ENCODE results near the gene TMC1. TPM values are rescaled to one million over a fixed set of nuclear protein-coding genes. Genes with fewer than 3 reads are reported as not detected.

The TMC1 gene
- total RNA-seq, 4 donors from 2014 or later = not detected

- no peaks in the 10 kb centered on the region for H3K36me3 ChIP-seq
- WGBS = 56% methylated on average over 1 of the region's 1 CpG
- TF ChIP-seq POLR2AphosphoS5 (IDR thresholded peaks at IDR 0.05) (no peak), POLR2A (IDR thresholded peaks at IDR 0.05) (no peak), CTCF (IDR thresholded peaks at IDR 0.05) (no peak), EP300 (IDR thresholded peaks at IDR 0.05) (no peak)
- no peaks in the 10 kb centered on the region for H3K9me3 ChIP-seq
- H3K4me3 ChIP-seq = no peak overlapping the region
- no peaks in the 10 kb centered on the region for H3K27me3 ChIP-seq
- H3K4me1 ChIP-seq = no peaks in the 10 kb centered on the region
- no peak overlapping the region for H3K27ac ChIP-seq
- DNase-seq (ENCODE audit: low spot score in 2 of 2) = no peak
These were observed 124.7 kb downstream of the TMC1 start for GRCh38 chr9:72646061-72646460.

GRCh38 chr9:72648324-72649126, 127.1 kb downstream of the TMC1 start:
- no peaks in the 10 kb centered on the region for H3K9me3 ChIP-seq
- H3K27ac ChIP-seq = no peak overlapping the region
- 64% methylated on average over 5 of the region's 5 CpGs for WGBS
- H3K36me3 ChIP-seq = no peaks in the 10 kb centered on the region
- TF ChIP-seq POLR2AphosphoS5 (IDR thresholded peaks at IDR 0.05) (no peak), EP300 (IDR thresholded peaks at IDR 0.05) (no peak), CTCF (IDR thresholded peaks at IDR 0.05) (no peak), POLR2A (IDR thresholded peaks at IDR 0.05) (no peak)
- H3K4me3 ChIP-seq = no peak overlapping the region
- no peaks in the 10 kb centered on the region for H3K4me1 ChIP-seq
- DNase-seq (ENCODE audit: low spot score in 2 of 2) = no peak
- no peaks in the 10 kb centered on the region for H3K27me3 ChIP-seq

- DNase-seq (ENCODE audit: low spot score in 2 of 2) = no peak
- no peaks in the 10 kb centered on the region for H3K27me3 ChIP-seq
- H3K9me3 ChIP-seq = no peaks in the 10 kb centered on the region
- H3K36me3 ChIP-seq = no peaks in the 10 kb centered on the region
- TF ChIP-seq POLR2A (IDR thresholded peaks at IDR 0.05) (no peak), POLR2AphosphoS5 (IDR thresholded peaks at IDR 0.05) (no peak), CTCF (IDR thresholded peaks at IDR 0.05) (no peak), EP300 (IDR thresholded peaks at IDR 0.05) (no peak)
- 17% methylated on average over 1 of the region's 1 CpG for WGBS
- no peak overlapping the region for H3K4me3 ChIP-seq
- H3K4me1 ChIP-seq = no peaks in the 10 kb centered on the region
- H3K27ac ChIP-seq = no peak overlapping the region
These were observed 127.7 kb downstream of the TMC1 start for GRCh38 chr9:72649127-72649442.

- H3K9me3 ChIP-seq = no peaks in the 10 kb centered on the region
- H3K4me1 ChIP-seq = no peaks in the 10 kb centered on the region
- no peak for DNase-seq (ENCODE audit: low spot score in 2 of 2)
- 78% methylated on average over 2 of the region's 2 CpGs for WGBS
- no peak overlapping the region for H3K4me3 ChIP-seq
- H3K27ac ChIP-seq = no peak overlapping the region
- H3K36me3 ChIP-seq = no peaks in the 10 kb centered on the region
- no peak for TF ChIP-seq CTCF (IDR thresholded peaks at IDR 0.05)
- TF ChIP-seq POLR2AphosphoS5 (IDR thresholded peaks at IDR 0.05) = no peak
- TF ChIP-seq POLR2A (IDR thresholded peaks at IDR 0.05) = no peak
- TF ChIP-seq EP300 (IDR thresholded peaks at IDR 0.05) = no peak
- H3K27me3 ChIP-seq = no peaks in the 10 kb centered on the region
These were observed 128.8 kb downstream of the TMC1 start for GRCh38 chr9:72650206-72650605.

- TF ChIP-seq EP300 (IDR thresholded peaks at IDR 0.05) (no peak), CTCF (IDR thresholded peaks at IDR 0.05) (no peak), POLR2A (IDR thresholded peaks at IDR 0.05) (no peak), POLR2AphosphoS5 (IDR thresholded peaks at IDR 0.05) (no peak)
- no peak overlapping the region for H3K27ac ChIP-seq
- no peak overlapping the region for H3K4me3 ChIP-seq
- no peaks in the 10 kb centered on the region for H3K9me3 ChIP-seq
- no peaks in the 10 kb centered on the region for H3K4me1 ChIP-seq
- DNase-seq (ENCODE audit: low spot score in 2 of 2) = no peak
- H3K27me3 ChIP-seq = no peaks in the 10 kb centered on the region
- H3K36me3 ChIP-seq = no peaks in the 10 kb centered on the region
- 85% methylated on average over 12 of the region's 12 CpGs for WGBS
These were observed 134.6 kb downstream of the TMC1 start for GRCh38 chr9:72656021-72656420.

All from suprapubic skin (tissue), 4 donors.